Measurements from ENCODE around the gene TRAK2.

- TF ChIP-seq, protein P1, sequence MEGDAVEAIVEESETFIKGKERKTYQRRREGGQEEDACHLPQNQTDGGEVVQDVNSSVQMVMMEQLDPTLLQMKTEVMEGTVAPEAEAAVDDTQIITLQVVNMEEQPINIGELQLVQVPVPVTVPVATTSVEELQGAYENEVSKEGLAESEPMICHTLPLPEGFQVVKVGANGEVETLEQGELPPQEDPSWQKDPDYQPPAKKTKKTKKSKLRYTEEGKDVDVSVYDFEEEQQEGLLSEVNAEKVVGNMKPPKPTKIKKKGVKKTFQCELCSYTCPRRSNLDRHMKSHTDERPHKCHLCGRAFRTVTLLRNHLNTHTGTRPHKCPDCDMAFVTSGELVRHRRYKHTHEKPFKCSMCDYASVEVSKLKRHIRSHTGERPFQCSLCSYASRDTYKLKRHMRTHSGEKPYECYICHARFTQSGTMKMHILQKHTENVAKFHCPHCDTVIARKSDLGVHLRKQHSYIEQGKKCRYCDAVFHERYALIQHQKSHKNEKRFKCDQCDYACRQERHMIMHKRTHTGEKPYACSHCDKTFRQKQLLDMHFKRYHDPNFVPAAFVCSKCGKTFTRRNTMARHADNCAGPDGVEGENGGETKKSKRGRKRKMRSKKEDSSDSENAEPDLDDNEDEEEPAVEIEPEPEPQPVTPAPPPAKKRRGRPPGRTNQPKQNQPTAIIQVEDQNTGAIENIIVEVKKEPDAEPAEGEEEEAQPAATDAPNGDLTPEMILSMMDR (IDR thresholded peaks at IDR 0.05), result no peak
- TF ChIP-seq POLR2A (IDR thresholded peaks at IDR 0.05), result no peak
Measured at GRCh38 chr2:201432621-201433393, 18.5 kb downstream of the TRAK2 start.

All from tibial nerve (tissue), 3 donors.